Stimulated activated CD4-positive, alpha-beta T cell treated with anti-CD3 and anti-CD28 coated beads, TNF-alpha, amount 100 ng/mL, for 1 hour (primary cell): ENCODE data around the gene PDLIM5.
"Not testable (repeated sequence)": the region's sequence is repeated elsewhere in the genome, so short reads cannot be mapped to it uniquely, and the experiment has no call there.

Experiments used
- DNase-seq, 3 donors: peaks; one replicate each; pipeline ENCODE4 v3.0.0-alpha.2; 2020; ENCODE audit warnings: low read depth in 3 of 3, low spot score in 1 of 3

The PDLIM5 gene

DNA sequence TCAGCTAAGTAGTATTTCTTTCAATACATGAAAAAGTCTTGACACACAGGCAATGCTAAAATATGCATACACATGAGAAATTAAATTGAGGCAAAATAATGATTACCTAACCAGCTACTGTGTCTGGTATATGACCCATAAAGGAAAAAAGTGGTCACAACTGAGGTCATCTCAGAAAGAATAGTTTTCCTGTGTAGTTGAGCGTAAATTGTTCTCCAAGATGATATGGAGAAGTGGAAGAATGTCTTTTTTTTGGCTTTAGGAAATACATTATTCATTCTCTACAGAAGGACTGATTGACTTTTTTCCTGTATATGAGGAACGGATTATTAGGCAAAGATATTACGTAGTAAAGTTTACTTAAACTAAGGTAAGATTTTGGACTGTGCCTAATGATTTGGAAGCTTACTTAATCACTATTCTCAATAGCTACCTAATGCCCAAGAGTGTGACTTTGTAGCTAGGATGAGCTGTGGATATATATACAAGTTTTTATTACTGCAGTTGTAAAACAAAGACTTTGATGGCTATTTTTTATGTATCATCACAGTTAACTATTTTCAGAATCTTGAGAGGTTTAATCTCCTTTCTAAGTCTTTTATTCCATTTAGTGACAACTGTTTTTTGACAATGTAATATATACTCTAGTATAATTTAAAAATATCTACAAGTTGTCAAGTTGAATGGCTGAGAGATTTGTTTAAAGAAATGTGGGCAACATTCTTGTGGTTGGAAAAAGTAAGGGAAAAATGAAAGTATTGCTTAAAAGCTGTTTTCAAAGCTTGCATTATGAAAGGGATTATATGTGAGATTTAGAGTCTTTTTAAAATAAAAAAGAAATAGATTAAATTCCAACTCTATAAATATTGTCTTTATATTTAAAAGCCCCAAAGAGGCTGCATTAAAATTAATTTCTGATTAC is 100.2 kb downstream of the PDLIM5 start:
- no peak for DNase-seq

DNA sequence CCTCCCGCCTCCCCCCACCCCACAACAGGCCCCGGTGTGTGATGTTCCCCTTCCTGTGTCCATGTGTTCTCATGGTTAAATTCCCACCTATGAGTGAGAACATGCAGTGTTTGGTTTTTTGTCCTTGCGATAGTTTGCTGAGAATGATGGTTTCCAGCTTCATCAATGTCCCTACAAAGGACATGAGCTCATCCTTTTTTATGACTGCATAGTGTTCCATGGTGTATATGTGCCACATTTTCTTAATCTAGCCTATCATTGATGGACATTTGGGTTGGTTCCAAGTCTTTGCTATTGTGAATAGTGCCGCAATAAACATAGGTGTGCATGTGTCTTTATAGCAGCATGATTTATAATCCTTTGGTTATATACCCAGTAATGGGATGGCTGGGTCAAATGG is 104.3 kb downstream of the PDLIM5 start:
- not testable (repeated sequence) for DNase-seq

DNA sequence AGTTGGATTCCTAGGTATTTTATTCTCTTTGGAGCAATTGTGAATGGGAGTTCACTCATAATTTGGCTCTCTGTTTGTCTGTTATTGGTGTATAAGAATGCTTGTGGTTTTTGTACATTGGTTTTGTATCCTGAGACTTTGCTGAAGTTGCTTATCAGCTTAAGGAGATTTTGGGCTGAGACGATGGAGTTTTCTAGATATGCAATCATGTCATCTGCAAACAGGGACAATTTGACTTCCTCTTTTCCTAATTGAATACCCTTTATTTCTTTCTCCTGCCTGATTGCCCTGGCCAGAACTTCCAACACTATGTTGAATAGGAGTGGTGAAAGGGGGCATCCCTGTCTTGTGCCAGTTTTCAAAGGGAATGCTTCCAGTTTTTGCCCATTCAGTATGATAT is 105.9 kb downstream of the PDLIM5 start:
- not testable (repeated sequence) for DNase-seq

DNA sequence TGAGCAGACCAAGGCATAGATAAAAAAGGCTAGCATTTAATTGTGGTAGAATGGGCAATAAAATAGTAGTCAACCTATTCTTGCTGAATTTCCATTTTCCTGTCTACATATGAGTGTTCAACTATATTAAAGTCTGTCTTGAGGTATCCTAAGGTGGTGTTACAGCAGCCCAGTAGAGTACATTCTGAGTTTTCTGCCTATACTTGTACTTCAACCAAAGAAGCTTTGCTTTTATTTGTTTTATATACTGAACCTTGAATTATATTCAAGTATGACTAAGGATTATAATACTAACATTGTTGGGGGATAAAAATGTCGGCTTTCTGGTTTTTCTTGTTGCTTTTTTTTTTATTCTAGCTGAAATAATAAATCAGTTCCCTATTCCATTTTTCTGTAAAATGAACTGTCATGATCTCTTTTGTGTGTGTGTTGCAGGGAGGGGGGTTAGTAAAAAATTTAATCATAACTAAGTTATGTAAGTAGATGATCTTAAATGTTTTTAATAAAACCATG is 106.7 kb downstream of the PDLIM5 start:
- DNase-seq, result no peak

DNA sequence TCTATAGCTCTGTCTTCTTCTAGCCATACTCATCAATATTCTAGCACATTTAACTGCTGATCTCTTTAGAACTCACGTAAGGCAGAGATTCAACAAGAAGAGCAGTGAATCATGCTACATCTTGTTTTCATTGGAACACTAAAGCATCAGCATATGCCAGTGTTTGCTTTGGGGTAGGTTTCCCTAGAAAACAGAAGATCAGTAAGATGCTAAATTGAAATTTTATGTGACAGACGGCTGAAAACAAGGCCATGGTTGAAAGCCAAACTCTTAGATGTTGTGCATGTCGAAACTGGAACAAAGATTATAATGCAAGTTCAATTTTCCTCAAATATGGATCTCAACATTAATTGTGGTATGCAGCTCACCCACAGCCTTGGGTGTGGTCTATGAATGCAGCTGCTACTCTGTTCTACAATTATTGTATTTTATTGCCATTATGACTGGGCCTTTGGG is 107.6 kb downstream of the PDLIM5 start:
- no peak for DNase-seq

DNA sequence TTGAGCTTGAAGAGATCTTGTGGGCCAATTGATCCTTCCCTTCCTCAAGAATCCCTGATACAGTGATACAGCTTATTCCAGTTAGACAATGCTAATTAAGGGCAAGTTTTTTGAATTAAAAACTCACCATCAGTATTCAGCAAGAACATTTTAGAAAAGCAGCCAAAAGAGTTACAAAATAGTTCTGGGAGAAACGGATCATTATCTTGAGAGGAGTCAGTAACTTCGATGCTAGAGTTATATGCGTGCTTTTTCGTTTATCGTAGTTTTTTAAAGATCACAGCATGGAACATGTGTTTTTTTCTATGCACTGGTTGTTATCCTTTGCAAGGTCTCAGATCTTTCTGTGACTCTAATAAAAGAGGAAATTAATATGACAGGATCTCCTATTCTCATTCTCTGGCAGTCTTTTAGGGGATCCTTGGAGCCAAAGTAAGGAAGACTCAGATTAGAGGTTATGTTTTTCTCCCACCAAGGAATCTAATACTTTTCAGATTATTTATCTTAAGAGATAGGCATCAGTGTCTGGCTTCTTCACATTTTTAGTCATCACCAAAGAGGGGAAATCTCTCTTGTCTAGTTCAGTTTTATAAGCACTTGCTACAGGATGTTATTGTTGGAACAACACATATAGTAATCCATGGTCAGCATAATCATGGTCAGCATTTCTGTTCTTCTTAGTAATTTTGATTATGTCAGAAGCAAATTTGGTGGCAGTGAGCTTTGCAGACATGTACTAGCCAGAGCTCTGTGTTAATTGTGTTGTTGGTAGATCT is 109.7 kb downstream of the PDLIM5 start:
- no peak for DNase-seq

DNA sequence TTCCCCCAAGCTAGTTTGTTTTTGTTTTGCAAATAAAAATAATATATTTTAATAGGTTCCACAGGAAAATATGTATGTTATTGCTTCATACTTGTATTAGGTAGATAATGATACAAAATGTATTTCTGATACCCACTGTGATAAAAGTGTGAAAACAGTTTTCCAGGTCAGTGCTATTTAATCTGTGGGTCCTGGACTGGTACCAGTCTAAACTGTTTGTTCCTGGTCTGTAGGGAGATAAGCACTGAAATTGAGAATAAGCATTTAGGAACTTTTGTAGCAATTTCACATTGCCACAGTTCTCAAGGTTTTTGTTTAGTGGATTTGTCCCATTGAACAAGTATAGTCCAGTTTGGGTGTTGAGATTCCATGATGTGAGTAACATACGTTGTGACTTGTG is 110.5 kb downstream of the PDLIM5 start:
- DNase-seq, result no peak

DNA sequence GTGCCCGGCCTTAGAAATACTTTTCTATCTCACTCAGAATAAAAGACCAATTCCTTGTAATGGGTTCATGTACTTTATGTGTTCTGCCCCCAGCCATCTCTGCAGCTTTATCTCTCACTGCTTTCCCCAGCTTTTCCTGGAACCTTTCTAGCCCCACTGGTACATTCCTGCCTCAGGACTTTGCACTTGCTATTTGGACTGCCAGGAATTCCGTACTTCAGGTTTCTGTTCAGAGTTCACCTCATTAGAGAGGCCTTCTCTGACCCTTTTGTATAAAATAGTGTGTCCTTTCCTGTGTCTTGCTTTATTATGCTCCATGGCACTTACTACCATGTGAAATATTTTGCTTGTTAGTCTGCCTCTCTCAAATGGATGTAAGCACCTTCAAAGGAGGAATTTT is 112.5 kb downstream of the PDLIM5 start:
- no peak for DNase-seq

DNA sequence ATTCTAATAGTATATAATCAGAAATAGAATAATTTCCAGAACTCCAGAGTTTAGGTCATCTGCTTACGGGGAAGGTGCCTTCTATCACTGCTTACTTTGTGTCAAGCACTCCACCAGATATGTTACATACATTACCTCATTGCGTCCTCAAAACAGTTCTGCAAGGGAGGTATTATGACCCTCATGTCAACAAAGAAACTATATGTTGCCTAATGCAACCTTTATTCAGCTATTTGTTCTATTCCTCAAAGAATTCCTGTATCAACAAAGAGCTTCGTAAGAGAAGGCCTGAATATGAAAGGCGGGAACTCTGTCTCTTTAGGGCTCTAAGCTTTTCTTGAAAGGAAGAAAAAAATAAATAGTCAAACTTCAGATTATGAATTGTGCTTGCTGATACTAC is 114.7 kb downstream of the PDLIM5 start:
- no peak for DNase-seq

DNA sequence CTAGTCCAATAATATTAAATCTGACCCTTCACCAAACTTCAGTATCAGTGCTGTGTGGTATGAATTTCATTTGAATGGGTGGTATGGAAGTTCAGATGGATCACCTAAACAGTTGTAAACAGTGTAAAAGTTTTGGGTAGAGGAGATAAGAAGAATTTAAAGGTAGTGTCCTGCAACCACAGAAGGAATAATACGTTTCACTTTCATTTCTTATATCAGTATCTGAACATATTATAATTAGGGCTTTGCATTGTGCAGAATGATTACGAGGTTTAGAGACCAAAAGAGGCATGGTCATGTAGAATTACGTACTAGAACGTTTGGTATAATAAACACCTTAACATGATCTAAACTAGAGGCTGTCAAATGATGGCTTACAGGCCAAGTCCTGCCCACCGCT is 116.1 kb downstream of the PDLIM5 start:
- no peak for DNase-seq

DNA sequence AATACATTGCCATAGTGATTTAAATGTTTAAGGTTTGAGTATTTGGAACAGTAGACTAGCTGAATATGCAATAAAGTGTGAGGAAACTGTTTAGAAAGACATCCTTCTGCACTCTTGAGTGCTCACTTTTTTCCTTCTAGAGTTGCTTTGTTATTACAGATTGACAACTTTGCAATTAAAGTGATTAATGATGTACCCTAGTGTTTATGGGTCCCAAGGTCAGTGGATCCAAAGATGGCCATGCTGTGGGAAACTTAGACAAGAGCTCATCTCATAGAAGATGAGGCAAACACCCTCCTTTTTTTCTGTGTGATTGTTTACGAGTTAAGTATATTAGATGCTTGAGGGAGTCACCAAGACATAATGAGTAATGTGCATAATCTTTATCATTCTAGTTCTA is 118.8 kb downstream of the PDLIM5 start:
- no peak for DNase-seq

DNA sequence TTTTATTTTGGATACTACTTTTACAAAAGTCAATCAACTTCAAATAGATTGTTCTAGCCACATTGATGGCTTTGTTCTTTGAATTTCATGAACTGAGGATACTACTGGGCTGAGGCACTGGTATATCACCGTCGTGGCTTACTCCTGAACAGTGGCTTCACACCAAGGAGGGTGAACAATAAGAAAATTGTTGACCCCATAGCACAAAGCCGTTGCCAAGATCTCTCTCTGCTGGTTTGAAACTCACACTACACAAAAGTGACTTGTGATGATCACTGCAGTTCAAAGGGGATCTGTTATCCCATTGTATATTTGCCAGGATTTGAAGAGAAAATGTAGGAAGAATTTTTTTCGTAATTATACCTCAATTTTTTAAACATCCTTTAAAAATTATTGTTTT is 119.6 kb downstream of the PDLIM5 start:
- DNase-seq, result no peak

DNA sequence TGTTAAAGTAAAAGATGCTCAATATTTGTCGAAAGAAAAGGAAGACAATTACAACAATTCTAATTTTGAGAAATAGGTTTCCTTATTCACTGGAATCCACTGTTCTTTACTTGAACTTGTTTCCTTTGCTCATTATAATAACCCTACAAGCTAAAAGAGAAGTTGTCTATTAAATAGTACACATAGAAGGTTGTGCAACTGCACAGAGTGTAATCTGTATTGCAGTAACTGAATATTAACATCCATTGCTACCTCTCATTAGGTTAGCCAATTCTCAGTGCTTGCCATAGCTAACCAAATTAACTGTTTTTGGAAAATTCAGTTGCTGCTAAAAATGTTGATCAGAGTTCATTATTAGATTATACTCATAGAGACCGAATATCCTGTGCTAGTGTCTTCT is 120.0 kb downstream of the PDLIM5 start:
- DNase-seq, result no peak

DNA sequence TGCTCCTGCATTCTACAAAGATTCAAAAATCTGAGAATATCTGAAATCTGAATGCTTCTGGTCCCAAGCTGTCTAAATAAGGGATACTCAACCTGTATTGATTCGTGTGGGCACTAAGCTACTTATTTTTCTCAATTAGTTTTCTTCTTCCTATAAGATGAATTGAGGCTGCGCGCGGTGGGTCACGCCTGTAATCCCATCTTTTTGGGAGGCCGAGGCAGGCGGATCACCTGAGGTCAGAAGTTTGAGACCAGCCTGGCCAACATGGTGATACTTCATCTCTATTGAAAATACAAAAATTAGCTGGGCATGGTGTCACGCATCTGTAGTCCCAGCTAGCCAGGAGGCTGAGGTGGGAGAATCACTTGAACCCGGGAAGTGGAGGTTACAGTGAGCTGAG is 122.3 kb downstream of the PDLIM5 start:
- DNase-seq, result no peak

DNA sequence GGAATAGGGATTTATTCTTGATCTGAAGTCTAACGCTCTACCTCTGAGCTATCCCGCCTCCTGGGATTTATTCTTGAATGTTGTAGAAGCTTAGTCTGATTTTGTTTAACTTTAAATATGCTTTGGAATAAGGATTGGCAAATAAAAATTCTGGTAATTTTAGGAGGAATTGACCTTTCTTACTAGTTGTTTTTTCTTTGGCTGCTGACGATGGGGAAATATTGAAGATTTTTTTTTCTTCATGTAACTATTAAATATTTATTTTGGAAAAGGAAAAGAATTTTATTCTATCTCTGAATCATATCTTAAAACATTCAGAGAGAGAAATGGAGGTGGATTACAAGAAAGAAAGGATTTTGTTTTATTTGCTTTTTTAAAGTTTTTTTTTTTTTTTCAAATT is 122.9 kb downstream of the PDLIM5 start:
- DNase-seq, result no peak

DNA sequence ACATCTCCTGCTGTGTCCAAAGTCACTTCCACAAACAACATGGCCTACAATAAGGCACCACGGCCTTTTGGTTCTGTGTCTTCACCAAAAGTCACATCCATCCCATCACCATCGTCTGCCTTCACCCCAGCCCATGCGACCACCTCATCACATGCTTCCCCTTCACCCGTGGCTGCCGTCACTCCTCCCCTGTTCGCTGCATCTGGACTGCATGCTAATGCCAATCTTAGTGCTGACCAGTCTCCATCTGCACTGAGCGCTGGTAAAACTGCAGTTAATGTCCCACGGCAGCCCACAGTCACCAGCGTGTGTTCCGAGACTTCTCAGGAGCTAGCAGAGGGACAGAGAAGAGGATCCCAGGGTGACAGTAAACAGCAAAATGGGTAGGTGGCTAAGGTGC is 123.9 kb downstream of the PDLIM5 start:
- DNase-seq, result no peak

DNA sequence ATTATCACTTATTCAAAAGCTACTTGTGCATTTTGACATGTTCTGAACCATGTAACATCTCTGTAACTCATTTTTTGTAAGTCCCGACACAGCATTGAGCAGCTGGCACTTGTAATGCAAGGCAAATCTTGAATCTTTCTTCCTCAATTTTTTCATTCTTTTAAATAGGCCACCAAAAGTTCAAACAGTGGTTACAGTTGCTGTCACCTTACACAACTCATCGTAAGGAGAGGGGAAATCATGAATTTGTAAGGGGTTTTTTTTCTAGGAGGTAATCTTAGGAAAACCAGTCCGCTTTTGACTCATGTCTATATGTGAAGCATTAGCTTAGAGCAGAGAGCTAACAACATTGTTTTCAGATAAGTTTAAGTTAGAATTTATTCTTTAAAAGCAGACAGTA is 124.5 kb downstream of the PDLIM5 start:
- DNase-seq, result no peak

DNA sequence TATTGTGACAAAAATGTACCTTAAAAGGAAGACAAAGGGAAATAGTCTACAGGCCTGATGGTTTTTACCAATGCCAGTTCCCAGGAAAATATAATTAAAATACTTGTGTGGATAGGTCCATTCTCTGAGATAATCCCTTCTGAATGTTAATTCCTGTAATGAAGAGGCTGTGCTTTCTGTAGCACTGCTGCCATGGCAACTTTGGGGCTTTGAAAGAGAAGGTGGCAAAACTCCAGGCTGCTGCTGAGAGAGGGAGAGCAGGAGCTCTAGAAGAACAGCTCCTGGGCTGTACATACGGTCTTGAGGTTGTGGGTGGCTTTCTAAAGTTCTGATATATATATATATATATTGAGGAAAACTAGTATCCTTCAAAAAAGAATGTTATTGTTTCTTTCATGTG is 125.4 kb downstream of the PDLIM5 start:
- no peak for DNase-seq

DNA sequence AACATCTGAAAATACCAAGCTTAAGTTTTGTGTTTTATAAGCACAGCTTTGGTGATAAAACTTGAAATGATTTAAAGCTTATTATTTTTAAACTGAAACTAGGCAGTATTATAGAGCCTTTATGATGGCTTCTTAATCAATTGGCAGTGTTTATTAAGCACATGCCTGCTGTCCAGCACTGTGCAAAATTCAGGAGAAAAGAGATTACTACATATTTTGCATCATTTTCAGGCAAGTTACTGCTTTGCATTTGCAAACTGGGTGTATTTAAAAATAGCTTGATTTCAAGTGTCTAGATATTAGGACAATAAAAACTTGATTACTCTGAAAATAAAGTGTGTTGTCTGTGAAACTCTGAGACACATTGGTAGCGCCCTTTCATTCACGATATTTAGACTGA is 126.5 kb downstream of the PDLIM5 start:
- DNase-seq, result no peak

DNA sequence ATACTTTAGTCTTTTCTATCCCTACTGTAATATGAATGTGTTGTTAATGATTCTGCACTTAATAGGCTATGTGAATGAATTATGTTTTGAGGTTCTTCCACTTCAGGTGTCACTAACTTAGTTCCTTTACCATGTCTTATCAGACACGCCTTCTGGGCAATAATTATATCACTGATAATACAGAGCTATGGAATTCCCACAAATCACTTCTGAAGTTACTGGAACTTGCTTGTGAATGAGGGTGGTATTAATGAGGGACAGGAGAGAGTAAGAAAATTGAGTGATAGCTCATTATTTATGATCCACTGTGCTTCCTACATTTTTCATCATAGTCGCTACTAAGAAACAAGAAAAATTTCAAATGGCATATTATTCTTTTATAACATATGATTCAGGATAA is 130.0 kb downstream of the PDLIM5 start:
- DNase-seq, result no peak

DNA sequence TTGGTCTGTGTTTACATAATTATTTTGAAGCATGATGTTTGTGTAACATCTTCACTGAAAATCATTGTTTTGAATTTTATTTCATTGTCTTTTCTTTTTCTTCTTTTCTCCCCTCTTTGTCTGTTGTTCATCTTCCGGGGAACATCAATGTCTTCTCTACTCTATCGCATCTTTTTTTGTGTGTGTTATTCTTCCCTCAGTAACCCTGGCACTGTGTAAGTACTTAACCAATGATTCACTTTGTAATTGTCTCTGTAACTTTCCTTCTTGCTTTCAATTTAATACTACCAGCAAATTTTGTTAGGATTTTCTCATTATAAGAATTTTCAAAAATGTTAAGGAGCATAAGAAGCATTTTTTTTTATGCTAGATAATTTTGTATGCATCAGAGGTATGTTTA is 130.8 kb downstream of the PDLIM5 start:
- no peak for DNase-seq
